HG02938 (cell line): ENCODE results near the gene MYO3B.

Source experiments
- ATAC-seq: cut with Tn5 transposase; IDR thresholded peaks from one replicate; pipeline ENCODE4 v1.9.1; 2021; ENCODE audit warnings: mild to moderate bottlenecking, moderate library complexity; ENCODE audit not compliant: unreplicated experiment

The MYO3B gene

GRCh38 chr2:170177950-170178781 is at the start of gene MYO3B:
Gene MYO3B, plus strand, starts transcription at chr2:170178147. Its CDS starts 141 bp downstream, at chr2:170178288.
- ATAC-seq = peak; percentile 49

GRCh38 chr2:170139276-170139967 is 38.5 kb upstream of the MYO3B start:
- ATAC-seq = no peak

- ATAC-seq = no peak
Observed at GRCh38 chr2:170140561-170140960, 37.4 kb upstream of the MYO3B start.

DNA sequence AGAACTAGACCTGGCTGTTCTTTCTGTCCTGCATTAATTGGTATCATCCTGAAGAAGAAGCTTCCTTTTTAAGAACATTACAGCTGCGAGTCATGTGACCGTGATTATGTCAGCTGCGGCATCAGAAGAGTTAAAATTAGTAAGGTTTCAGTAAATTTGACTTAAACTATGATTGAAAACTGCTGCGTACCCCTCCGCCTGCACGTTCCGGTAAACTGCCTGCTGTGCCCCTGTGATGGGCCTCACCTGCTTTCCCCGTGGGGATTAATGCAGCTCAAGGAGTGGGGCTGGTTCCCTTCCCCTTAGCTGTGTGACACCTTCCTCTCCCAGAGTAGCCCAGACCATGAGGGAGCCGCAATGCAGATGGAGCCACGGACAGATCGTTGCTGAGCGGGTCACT is 36.1 kb upstream of the MYO3B start:
- no peak for ATAC-seq

- no peak for ATAC-seq
Observed at GRCh38 chr2:170142502-170142901, 35.4 kb upstream of the MYO3B start.

- ATAC-seq = no peak
Observed at GRCh38 chr2:170143045-170143717, 34.8 kb upstream of the MYO3B start.

GRCh38 chr2:170144761-170145160 is 33.2 kb upstream of the MYO3B start:
- ATAC-seq = no peak

- no peak for ATAC-seq
Observed at GRCh38 chr2:170145191-170145590, 32.8 kb upstream of the MYO3B start.

DNA sequence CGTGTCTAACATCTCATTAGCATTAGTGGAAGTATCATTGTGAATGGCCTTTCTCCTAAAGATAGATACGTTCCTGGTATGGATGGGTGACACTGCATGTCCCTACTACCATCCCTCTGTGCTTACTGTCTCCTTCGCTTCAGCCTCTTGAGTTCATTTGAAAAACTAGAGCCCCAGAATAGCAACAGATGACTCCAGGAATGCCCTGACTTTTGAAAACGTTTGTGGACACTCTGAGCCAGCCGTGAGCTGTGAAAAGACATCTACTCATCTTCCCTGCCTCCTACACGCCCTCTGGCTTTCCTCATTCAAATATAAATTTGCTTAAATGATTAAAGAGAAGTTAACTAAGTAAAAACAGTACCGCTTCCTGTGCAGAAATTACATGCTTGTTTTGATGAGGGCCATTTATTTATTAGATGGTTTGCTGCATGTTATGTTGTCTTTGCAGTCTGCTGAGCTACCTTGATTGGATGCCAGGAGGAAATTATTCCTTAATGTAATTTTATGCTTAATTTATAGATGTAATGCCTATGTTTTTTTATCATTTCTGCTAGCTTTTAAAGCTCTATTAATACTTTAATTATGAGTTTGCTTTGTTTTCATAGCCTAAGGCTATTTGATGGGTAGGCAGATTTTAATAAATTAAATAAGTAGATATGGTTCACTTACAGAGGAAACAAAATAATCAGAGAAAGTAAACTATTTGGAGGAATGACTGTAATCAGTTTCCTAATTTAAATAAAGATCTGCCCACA is 32.1 kb upstream of the MYO3B start:
- no peak for ATAC-seq

GRCh38 chr2:170146784-170147183 is 31.2 kb upstream of the MYO3B start:
- ATAC-seq = no peak

DNA sequence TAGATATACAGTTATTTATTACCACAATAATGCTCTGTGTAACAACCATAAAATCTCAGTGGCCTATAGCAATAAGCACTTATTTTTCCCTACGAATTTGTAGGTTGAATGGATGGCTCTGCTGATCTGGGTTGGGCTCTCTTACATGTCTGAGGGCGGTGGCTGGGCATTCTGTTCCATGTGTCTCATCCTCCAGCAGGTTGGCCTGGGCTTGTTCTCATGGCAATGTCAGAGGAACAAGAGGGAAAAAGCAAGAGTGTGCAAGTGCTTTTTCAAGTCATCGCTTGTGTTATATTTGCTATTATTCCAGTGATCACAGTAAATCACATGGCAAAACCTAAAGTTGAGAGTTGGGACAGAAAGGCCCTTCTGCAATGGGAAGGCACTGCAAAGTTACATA is 30.4 kb upstream of the MYO3B start:
- ATAC-seq = no peak

DNA sequence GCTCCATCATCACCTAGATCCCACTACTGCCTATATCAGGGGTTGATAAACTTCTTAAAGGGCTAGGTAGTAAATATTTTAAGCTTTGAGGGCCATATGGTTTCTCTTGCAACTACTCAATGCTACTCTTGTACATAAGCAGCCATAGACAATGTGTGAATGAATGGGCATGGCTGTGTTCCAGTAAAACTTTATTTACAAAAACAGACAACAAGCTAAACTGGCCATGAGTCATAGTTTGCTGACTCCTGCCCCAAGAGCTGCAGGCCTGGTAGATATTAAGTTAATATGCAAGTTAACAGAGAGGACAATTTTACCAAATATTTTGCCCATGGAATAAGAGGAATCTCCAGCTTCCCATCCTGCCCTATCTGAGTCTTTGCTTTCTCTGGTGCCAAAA is 29.8 kb upstream of the MYO3B start:
- ATAC-seq = no peak

GRCh38 chr2:170152421-170152820 is 25.5 kb upstream of the MYO3B start:
- no peak for ATAC-seq

DNA sequence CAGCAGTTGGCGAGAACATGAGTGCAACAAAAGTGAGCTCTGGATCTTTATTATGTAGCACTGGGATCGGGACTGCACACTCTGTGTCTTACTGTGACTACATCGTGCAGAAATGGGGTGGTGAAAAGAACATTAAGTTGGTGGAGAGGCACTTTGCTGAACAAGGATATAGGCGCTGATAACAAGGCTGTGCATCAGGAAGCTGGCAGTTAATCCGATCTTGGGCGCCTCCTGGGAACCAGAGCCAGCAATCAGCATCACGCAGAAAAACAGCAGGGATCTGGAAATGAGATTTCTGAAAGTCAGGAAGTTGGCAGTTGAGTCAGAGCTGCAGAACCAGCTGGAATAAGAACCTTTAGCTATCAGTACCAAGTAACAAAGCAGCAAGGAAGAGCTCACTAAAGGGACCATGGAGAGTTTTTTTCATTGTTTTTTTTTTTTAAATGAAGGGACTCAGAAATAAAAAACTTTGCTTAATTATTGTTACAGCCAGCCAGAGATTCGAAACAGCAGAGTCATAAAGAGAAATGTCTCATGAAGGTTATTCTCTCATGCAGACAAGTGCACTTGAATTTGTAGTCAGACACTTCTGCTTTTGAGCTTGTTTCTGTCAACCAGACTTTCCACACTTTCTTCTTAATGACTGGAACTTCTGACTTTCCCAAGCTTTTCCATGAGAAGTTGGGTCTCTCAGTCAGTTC is 22.8 kb upstream of the MYO3B start:
- peak; percentile 70 for ATAC-seq

DNA sequence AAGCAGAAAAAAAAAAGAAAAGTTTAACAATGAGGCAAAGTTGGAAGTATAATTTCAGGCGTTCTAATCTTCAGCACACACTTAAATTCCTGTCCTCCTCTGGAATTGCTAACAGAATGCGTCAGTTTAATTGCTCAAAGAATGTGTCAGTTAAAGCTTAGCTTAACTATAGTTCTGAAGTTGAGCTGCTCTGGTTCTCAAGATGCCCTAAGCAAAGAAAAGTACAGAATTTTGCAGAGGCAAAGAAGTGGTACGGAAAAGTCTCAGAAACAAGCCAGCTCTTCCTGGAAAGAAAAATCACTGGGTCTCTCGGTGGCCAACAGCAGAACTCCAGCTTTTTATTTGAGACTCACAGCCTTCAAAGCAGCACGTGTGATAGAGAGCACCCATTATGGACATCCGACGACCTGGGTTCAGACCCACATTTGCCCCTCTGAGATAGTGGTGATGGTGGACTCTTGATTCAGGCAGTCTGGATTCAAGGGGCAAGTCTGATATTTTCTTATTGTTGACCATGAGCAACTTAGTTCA is 22.2 kb upstream of the MYO3B start:
- no peak for ATAC-seq

DNA sequence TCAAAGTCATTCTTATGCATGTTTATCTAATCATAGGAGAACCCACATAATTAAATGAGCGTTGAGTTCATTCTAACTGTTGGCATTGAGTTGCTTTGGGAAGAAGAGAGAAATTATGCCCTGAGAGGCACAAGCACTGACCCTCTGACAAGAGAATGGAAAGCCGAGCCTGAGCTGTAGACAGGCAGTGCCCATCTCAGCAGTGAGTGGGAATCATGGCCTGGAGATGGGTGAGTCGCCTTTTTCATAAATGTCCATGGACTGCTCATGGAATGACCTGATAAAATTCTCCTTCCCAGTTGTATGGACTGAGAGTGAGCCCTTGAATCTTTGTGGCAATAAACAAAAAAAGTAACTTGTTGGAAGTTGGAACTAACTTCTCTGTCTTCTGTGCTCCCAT is 21.4 kb upstream of the MYO3B start:
- no peak for ATAC-seq

DNA sequence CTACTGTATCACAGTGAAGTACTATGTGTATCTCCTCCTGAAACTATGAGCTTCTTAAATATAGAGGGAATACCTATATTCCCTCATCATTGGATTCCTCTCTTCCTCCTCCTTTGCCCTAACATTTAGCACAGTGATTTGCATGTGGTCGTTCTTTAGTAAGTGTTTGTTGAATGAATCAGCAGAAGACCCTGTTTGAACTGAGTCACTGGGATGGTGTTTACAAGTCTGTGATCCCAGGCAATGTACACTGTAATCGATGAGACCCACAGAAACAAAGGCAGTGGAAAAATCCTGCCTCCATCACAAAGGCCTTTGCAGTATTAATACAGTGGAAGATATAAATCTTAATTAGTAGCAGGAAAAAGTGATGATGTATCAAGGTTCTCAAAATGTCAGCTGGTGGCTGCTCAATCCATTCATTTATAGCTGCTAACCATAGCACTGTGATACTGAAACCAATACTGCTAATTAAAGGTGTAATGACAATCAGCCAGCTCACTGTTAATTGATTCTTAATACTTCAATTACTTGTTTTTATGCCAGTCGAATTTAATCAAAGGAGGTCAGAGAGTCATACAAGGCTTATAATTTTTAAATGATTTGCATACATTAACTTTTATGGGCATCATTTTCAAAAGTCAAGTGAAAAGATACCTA is 20.8 kb upstream of the MYO3B start:
- ATAC-seq = no peak

DNA sequence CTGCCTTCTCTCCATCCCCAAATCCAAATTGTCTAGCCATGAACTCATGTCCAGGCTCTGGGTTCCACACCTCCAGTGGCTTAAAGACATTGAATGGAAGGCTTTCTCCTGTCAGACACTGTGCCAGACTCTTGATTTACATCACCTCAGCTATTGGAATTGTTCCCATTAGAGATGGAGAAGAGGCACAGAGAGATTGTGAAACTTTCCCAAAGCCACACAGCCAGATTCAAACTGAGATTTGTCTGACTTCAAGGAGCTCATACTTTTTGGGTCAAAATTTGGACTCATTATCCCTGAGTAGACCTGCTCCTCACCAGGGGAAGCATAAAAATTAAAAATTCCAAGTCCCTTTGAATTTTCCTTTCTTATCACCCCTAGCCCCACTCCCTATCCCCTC is 18.9 kb upstream of the MYO3B start:
- ATAC-seq = no peak

DNA sequence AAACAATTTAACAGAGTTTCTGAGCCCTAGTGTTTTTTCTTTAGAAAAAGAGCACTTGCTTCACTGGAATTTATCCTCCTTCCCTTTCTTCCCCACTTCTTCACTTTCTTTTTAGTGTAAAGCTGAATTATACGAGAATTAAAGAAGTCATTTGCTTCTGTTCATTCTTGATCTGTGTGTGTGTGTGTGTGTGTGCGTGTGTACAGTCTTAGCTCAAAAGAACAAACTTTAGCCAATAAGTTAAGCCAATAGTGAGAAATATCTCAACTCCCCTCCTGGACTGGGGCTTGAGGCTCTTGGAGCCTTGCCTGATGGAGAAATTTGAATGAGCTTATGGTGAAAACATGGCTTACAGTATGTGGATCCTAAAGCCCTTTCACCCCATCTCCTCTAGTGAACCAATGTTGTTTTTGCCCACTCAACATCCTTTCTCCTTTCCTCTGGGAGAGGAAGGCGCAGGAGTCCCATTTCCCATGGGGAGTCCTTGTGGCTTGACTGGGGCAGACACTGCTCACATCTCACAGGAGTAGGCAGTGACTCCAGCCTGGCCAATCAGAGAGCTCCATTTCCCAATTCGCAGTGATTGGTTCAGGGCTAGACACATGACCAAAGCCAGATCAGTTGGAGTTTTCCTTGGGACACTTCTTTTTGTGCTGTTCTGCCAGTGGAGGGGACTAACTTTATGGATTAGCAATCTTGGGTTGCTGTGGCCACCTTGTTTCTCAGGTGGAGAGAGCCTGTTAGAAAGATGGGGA is 16.3 kb upstream of the MYO3B start:
- ATAC-seq = no peak
